ENCODE data around the gene IRF2BP1.

- TF ChIP-seq POLR2AphosphoS5 (IDR thresholded peaks at IDR 0.05; ENCODE audit: borderline replicate concordance, low read depth, low read length): no peak
- no peak for TF ChIP-seq EZH2 (IDR thresholded peaks at IDR 0.05)
Observed at GRCh38 chr19:45884682-45885555, 1.0 kb downstream of the IRF2BP1 start.
